Activated naive CD8-positive, alpha-beta T cell treated with anti-CD3 and anti-CD28 coated beads, Interleukin-2, amount 10 ng/mL, durations not matched to agents 7 days and 5 days (primary cell): Measurements from ENCODE around the gene EPN1. TPM values are rescaled to one million over a fixed set of nuclear protein-coding genes. Genes with fewer than 3 reads are reported as not detected.

Experiments
- ATAC-seq: fragments of 150-1000 bp; cut with Tn5 transposase; one replicate; pipeline ENCODE4 v1.10.0; 2021; ENCODE audit warnings: low read depth, moderate library complexity
- POLR2A ChIA-PET: fragments of 350-600 bp; sonication (Branson Sonifier 250); formaldehyde crosslinking; loops from one replicate; lab custom pipeline; 2021; ENCODE audit warnings: antibody characterized with exemption; lab: Charles Lee
- DNase-seq: peaks from one replicate; pipeline ENCODE4 v3.0.0; 2021
- H3K27ac Mint-ChIP-seq: one replicate; pipeline ENCODE4 v1.8.0; 2022; ENCODE audit warnings: mild to moderate bottlenecking, mixed read lengths
- H3K27me3 Mint-ChIP-seq: one replicate; pipeline ENCODE4 v1.8.0; 2022; ENCODE audit warnings: mild to moderate bottlenecking, moderate library complexity, mixed read lengths
- H3K36me3 Mint-ChIP-seq: one replicate; pipeline ENCODE4 v1.8.0; 2021; ENCODE audit warnings: mild to moderate bottlenecking, mixed read lengths
- H3K4me1 Mint-ChIP-seq: one replicate; pipeline ENCODE4 v1.8.0; 2021; ENCODE audit warnings: mixed read lengths
- H3K4me3 Mint-ChIP-seq: one replicate; pipeline ENCODE4 v1.8.0; 2022; ENCODE audit warnings: mild to moderate bottlenecking, moderate library complexity, mixed read lengths
- H3K9me3 Mint-ChIP-seq: one replicate; pipeline ENCODE4 v1.8.0; 2021; ENCODE audit warnings: mixed read lengths
- total RNA-seq, 2 experiments: library from RNA; stranded (reverse); gene quantifications; one replicate each; pipeline ENCODE4 v1.2.3, GENCODE V29; 2021

EPN1 gene
- total RNA-seq, 2 experiments from 2014 or later: 55.3 to 58.2 TPM

GRCh38 chr19:55648585-55649267 is 26.3 kb upstream of the EPN1 start:
- no peaks in the 10 kb centered on the region for H3K9me3 Mint-ChIP-seq
- POLR2A ChIA-PET: interaction anchor here (0.6 kb wide), 1 partner anchor 490 kb away, joined by 7 read pairs; no protein-coding TSS in a partner anchor
- H3K27ac Mint-ChIP-seq: peak overlapping the region; percentile 83
- no peaks in the 10 kb centered on the region for H3K27me3 Mint-ChIP-seq
- DNase-seq: no peak
- ATAC-seq: no peak
- H3K4me1 Mint-ChIP-seq: peaks cover 19% of the 10 kb centered on the region
- peak overlapping the region; percentile 84 for H3K4me3 Mint-ChIP-seq
- peaks cover 11% of the 10 kb centered on the region for H3K36me3 Mint-ChIP-seq

GRCh38 chr19:55649268-55650125 is 25.5 kb upstream of the EPN1 start:
- no peak for ATAC-seq
- Mint-ChIP-seq H3K4me3 (peak overlapping the region; percentile 84), H3K9me3 (no peaks in the 10 kb centered on the region), H3K4me1 (peaks cover 13% of the 10 kb centered on the region), H3K27ac (peak overlapping the region; percentile 72), H3K27me3 (no peaks in the 10 kb centered on the region), H3K36me3 (peaks cover 9% of the 10 kb centered on the region)
- DNase-seq: no peak
- POLR2A ChIA-PET: interaction anchor here (0.6 kb wide), 1 partner anchor 489 kb away, joined by 7 read pairs; no protein-coding TSS in a partner anchor

GRCh38 chr19:55650126-55650557 is 24.9 kb upstream of the EPN1 start:
- H3K4me1 Mint-ChIP-seq: peaks cover 12% of the 10 kb centered on the region
- peaks cover 9% of the 10 kb centered on the region for H3K36me3 Mint-ChIP-seq
- H3K27ac Mint-ChIP-seq: peak overlapping the region; percentile 63
- no peak for ATAC-seq
- no peaks in the 10 kb centered on the region for H3K9me3 Mint-ChIP-seq
- POLR2A ChIA-PET: no interaction called here
- H3K27me3 Mint-ChIP-seq: no peaks in the 10 kb centered on the region
- H3K4me3 Mint-ChIP-seq: peak overlapping the region; percentile 59
- no peak for DNase-seq

- Mint-ChIP-seq H3K4me3 (no peak overlapping the region), H3K36me3 (peaks cover 7% of the 10 kb centered on the region), H3K9me3 (no peaks in the 10 kb centered on the region), H3K4me1 (peaks cover 12% of the 10 kb centered on the region), H3K27me3 (no peaks in the 10 kb centered on the region), H3K27ac (no peak overlapping the region)
- DNase-seq (no peak), ATAC-seq (no peak)
- POLR2A ChIA-PET: no interaction called here
Observed at GRCh38 chr19:55650602-55651230, 24.3 kb upstream of the EPN1 start.

GRCh38 chr19:55651236-55651635 is 23.8 kb upstream of the EPN1 start:
- ATAC-seq (no peak), DNase-seq (no peak)
- Mint-ChIP-seq H3K27me3 (no peaks in the 10 kb centered on the region), H3K36me3 (peaks cover 10% of the 10 kb centered on the region), H3K9me3 (no peaks in the 10 kb centered on the region), H3K27ac (no peak overlapping the region), H3K4me3 (no peak overlapping the region), H3K4me1 (peaks cover 17% of the 10 kb centered on the region)
- POLR2A ChIA-PET: no interaction called here

GRCh38 chr19:55652311-55653128 is 22.5 kb upstream of the EPN1 start:
- ATAC-seq (no peak), DNase-seq (no peak)
- Mint-ChIP-seq H3K4me3 (no peak overlapping the region), H3K36me3 (peaks cover 15% of the 10 kb centered on the region), H3K9me3 (no peaks in the 10 kb centered on the region), H3K27me3 (no peaks in the 10 kb centered on the region), H3K27ac (no peak overlapping the region), H3K4me1 (peaks cover 22% of the 10 kb centered on the region)
- POLR2A ChIA-PET: interaction anchor here (0.7 to 2.5 kb wide), 4 partner anchors 9 to 685 kb away, joined by 4 to 20 read pairs (median 5); partner anchors contain the start of genes ZNF581 and ZNF784

- DNase-seq: peak; percentile 97
- Mint-ChIP-seq H3K4me1 (peaks cover 29% of the 10 kb centered on the region), H3K36me3 (peaks cover 21% of the 10 kb centered on the region), H3K4me3 (peak overlapping the region; percentile 85), H3K27ac (peak overlapping the region; percentile 94), H3K9me3 (no peaks in the 10 kb centered on the region), H3K27me3 (no peaks in the 10 kb centered on the region)
- ATAC-seq: peak; percentile 56
- POLR2A ChIA-PET: interaction anchor here (0.7 to 2.5 kb wide), 14 partner anchors 11 to 1464 kb away, joined by 3 to 20 read pairs (median 5); partner anchors contain the start of genes FIZ1, ISOC2, MBOAT7 and TMEM238
Observed at GRCh38 chr19:55653651-55654322, 21.2 kb upstream of the EPN1 start.

GRCh38 chr19:55654323-55654867 is 20.6 kb upstream of the EPN1 start:
- Mint-ChIP-seq H3K27ac (peak overlapping the region; percentile 94), H3K4me3 (peak overlapping the region; percentile 85), H3K4me1 (peaks cover 30% of the 10 kb centered on the region), H3K27me3 (no peaks in the 10 kb centered on the region), H3K36me3 (peaks cover 22% of the 10 kb centered on the region), H3K9me3 (no peaks in the 10 kb centered on the region)
- POLR2A ChIA-PET: interaction anchor here (0.7 to 2.5 kb wide), 12 partner anchors 11 to 1465 kb away, joined by 3 to 20 read pairs (median 4); partner anchors contain the start of genes FIZ1, ISOC2, MBOAT7 and NAT14
- ATAC-seq (peak; percentile 81), DNase-seq (peak; percentile 95)

GRCh38 chr19:55654868-55655647 is 20.0 kb upstream of the EPN1 start, which contains the start of gene U2AF2:
TSS of gene U2AF2 (plus strand) at chr19:55655035. CDS start at chr19:55655105, 70 bp downstream.
- Mint-ChIP-seq H3K27ac (peak within 1 kb of the TSS; percentile 95), H3K4me3 (peak within 1 kb of the TSS; percentile 86), H3K27me3 (no peaks in the 10 kb centered on the region), H3K9me3 (no peaks in the 10 kb centered on the region), H3K4me1 (peaks cover 28% of the 10 kb centered on the region), H3K36me3 (peaks cover 22% of the 10 kb centered on the region)
- POLR2A ChIA-PET: interaction anchor here (0.7 to 2.5 kb wide), 12 partner anchors 12 to 1465 kb away, joined by 3 to 20 read pairs (median 4); partner anchors contain the start of genes FIZ1, ISOC2, MBOAT7 and NAT14
- peak; percentile 95 for DNase-seq
- peak; percentile 37 for ATAC-seq

- peaks cover 28% of the 10 kb centered on the region for H3K4me1 Mint-ChIP-seq
- H3K36me3 Mint-ChIP-seq: peaks cover 22% of the 10 kb centered on the region
- no peaks in the 10 kb centered on the region for H3K9me3 Mint-ChIP-seq
- no peak for ATAC-seq
- peak overlapping the region; percentile 86 for H3K4me3 Mint-ChIP-seq
- POLR2A ChIA-PET: no interaction called here
- H3K27me3 Mint-ChIP-seq: no peaks in the 10 kb centered on the region
- peak overlapping the region; percentile 95 for H3K27ac Mint-ChIP-seq
- no peak for DNase-seq
Observed at GRCh38 chr19:55655648-55656040, 19.4 kb upstream of the EPN1 start.

- ATAC-seq (no peak), DNase-seq (no peak)
- Mint-ChIP-seq H3K4me3 (peak overlapping the region; percentile 86), H3K27me3 (no peaks in the 10 kb centered on the region), H3K9me3 (no peaks in the 10 kb centered on the region), H3K4me1 (peaks cover 28% of the 10 kb centered on the region), H3K27ac (peak overlapping the region; percentile 95), H3K36me3 (peaks cover 20% of the 10 kb centered on the region)
- POLR2A ChIA-PET: interaction anchor here (1.3 to 1.8 kb wide), 2 partner anchors 15 to 57 kb away, joined by 4 to 9 read pairs; partner anchors contain the start of gene FIZ1
Observed at GRCh38 chr19:55656552-55656951, 18.5 kb upstream of the EPN1 start.
